Activated CD8-positive, alpha-beta T cell treated with anti-CD3 and anti-CD28 coated beads for 36 hours (primary cell): ENCODE results near the gene CYTH4. TPM values are rescaled to one million over a fixed set of nuclear protein-coding genes. Genes with fewer than 3 reads are reported as not detected.

ENCODE experiments used
- ATAC-seq: fragments of 200-7000 bp; cut with Tn5 transposase; one replicate; pipeline ENCODE4 v1.10.0; 2021; ENCODE audit warnings: mild to moderate bottlenecking, moderate library complexity
- CTCF ChIA-PET: fragments of 350-600 bp; sonication (Branson Sonifier 250); formaldehyde crosslinking; loops from one replicate; lab custom pipeline; 2021; ENCODE audit warnings: antibody characterized with exemption; lab: Charles Lee
- POLR2A ChIA-PET: fragments of 350-600 bp; sonication (Branson Sonifier 250); formaldehyde crosslinking; loops from one replicate; lab custom pipeline; 2021; ENCODE audit warnings: antibody characterized with exemption; lab: Charles Lee
- DNase-seq: peaks from one replicate; pipeline ENCODE4 v3.0.0-alpha.2; 2020
- H3K27ac Mint-ChIP-seq: one replicate; pipeline ENCODE4 v1.8.0; 2021; ENCODE audit warnings: mild to moderate bottlenecking, mixed read lengths
- H3K27me3 Mint-ChIP-seq: one replicate; pipeline ENCODE4 v1.8.0; 2021; ENCODE audit warnings: mixed read lengths
- H3K36me3 Mint-ChIP-seq: one replicate; pipeline ENCODE4 v1.8.0; 2021; ENCODE audit warnings: low read depth, mixed read lengths
- H3K4me1 Mint-ChIP-seq: one replicate; pipeline ENCODE4 v1.8.0; 2021; ENCODE audit warnings: low read depth, mixed read lengths
- H3K4me3 Mint-ChIP-seq: one replicate; pipeline ENCODE4 v1.8.0; 2021; ENCODE audit warnings: mild to moderate bottlenecking, moderate library complexity, mixed read lengths
- H3K9me3 Mint-ChIP-seq: one replicate; pipeline ENCODE4 v1.8.0; 2021; ENCODE audit warnings: mixed read lengths
- intact Hi-C: fragments of 100-400 bp; cut with micrococcal nuclease; formaldehyde crosslinking; loops from one replicate; pipeline ENCODE4 v1.10.0; 2022
- total RNA-seq, 2 experiments: library from RNA; stranded (reverse); gene quantifications; one replicate each; pipeline ENCODE4 v1.2.3, GENCODE V29; 2021
- TF ChIP-seq, protein P1 (sequence below): fragments of 200-600 bp; IDR thresholded peaks from one replicate; pipeline ENCODE4 v1.8.0; 2022; ENCODE audit warnings: antibody characterized with exemption, mild to moderate bottlenecking

CYTH4 gene
- total RNA-seq, 2 experiments from 2014 or later = 33.2 to 33.4 TPM

DNA sequence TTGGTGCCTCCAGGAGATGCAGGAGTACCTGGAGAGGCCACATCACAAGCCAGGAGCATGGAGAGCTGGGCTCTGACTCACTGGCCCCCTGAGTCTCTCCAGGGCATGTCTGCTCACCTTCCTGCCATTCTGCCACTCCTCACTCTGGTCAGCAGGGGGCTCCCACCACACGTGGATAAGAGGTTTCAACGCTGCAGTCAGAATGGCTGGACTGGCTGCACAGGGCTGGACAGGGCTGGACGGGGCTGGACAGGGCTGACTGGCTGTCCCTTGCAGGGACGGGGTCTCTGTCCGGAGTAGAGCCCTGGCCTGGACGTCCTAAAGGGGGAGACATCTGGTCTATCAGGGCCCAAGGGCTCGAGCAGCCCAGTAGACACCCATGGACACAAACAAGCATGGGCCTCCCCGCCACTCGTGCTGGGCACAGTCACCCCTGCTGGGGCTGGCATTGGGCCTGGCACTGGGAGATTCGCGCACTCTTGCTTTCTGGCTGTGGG lies 34.6 kb downstream of the CYTH4 start:
- DNase-seq (peak; percentile 82), ATAC-seq (peak; percentile 82)
- POLR2A ChIA-PET = interaction anchor here (0.7 to 1.6 kb wide), 8 partner anchors 11 to 276 kb away, joined by 3 to 5 read pairs (median 3); partner anchors contain the start of gene MFNG
- intact Hi-C loops = loop anchor here (2.0 to 10.0 kb wide), 2 partner anchors 140 to 248 kb away; partner anchors contain the start of gene CDC42EP1
- TF ChIP-seq, protein P1, sequence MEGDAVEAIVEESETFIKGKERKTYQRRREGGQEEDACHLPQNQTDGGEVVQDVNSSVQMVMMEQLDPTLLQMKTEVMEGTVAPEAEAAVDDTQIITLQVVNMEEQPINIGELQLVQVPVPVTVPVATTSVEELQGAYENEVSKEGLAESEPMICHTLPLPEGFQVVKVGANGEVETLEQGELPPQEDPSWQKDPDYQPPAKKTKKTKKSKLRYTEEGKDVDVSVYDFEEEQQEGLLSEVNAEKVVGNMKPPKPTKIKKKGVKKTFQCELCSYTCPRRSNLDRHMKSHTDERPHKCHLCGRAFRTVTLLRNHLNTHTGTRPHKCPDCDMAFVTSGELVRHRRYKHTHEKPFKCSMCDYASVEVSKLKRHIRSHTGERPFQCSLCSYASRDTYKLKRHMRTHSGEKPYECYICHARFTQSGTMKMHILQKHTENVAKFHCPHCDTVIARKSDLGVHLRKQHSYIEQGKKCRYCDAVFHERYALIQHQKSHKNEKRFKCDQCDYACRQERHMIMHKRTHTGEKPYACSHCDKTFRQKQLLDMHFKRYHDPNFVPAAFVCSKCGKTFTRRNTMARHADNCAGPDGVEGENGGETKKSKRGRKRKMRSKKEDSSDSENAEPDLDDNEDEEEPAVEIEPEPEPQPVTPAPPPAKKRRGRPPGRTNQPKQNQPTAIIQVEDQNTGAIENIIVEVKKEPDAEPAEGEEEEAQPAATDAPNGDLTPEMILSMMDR = peak; percentile 95
- CTCF ChIA-PET = interaction anchor here (0.6 to 5.6 kb wide), 44 partner anchors 8 to 275 kb away, joined by 3 to 98 read pairs (median 4); partner anchors contain the start of gene CYTH4
- H3K9me3 Mint-ChIP-seq = no peaks in the 10 kb centered on the region
- H3K4me1 Mint-ChIP-seq = peaks cover 42% of the 10 kb centered on the region
- H3K4me3 Mint-ChIP-seq = no peak overlapping the region
- peaks cover 5% of the 10 kb centered on the region for H3K36me3 Mint-ChIP-seq
- H3K27me3 Mint-ChIP-seq = no peaks in the 10 kb centered on the region
- no peak overlapping the region for H3K27ac Mint-ChIP-seq

- ATAC-seq = no peak
- H3K4me3 Mint-ChIP-seq = no peak overlapping the region
- no peak for DNase-seq
- intact Hi-C loops = loop anchor here (2.0 to 10.0 kb wide), 2 partner anchors 139 to 247 kb away; partner anchors contain the start of gene CDC42EP1
- POLR2A ChIA-PET = interaction anchor here (1.2 to 1.6 kb wide), 2 partner anchors 56 to 169 kb away, joined by 3 to 4 read pairs; partner anchors contain the start of gene MFNG
- CTCF ChIA-PET = interaction anchor here (0.8 to 5.6 kb wide), 18 partner anchors 12 to 250 kb away, joined by 3 to 98 read pairs (median 4); partner anchors contain the start of gene CYTH4
- peaks cover 2% of the 10 kb centered on the region for H3K36me3 Mint-ChIP-seq
- H3K9me3 Mint-ChIP-seq = no peaks in the 10 kb centered on the region
- TF ChIP-seq, protein P1 = no peak
- H3K4me1 Mint-ChIP-seq = peaks cover 35% of the 10 kb centered on the region
- H3K27ac Mint-ChIP-seq = no peak overlapping the region
- H3K27me3 Mint-ChIP-seq = peaks cover under 1% of the 10 kb centered on the region
These were observed 35.4 kb downstream of the CYTH4 start for GRCh38 chr22:37317698-37318210.

DNA sequence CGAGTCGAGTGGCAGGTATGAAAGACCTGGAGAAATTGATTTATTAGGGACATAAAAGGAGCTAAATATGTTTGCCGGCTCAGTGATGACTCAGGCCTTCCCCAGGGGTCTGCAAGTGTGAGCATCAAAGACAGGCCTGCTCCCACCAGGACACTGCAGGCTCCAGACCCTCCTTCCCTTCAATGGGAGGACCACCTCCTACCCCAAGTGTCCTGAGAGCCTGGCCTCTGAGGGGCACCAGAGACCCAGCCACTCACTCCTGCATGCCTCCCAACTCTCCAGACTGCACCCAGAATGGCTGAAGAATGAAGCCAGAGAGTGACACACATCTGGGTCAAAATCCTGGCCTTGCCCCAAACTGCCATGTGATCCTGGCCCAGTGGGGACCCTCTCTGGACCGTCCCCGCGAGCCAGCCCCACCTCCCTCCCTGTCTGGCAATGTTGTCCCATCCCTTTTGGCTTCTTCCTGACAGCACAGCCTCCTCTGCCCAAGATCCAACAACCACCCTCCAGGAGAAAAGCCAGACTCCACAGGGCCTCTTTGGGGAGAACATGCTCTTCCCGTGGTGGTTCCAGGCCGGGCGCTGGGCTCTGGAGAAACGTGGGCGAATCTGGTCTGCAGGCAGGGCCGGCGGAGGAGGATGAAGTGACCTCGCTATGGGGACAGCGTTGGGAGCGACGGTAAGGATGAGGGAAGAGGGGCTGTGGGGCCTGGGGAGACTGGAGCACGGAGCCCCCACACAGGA lies 36.2 kb downstream of the CYTH4 start:
- Mint-ChIP-seq H3K27me3 (peaks cover 2% of the 10 kb centered on the region), H3K9me3 (no peaks in the 10 kb centered on the region), H3K4me3 (no peak overlapping the region), H3K27ac (no peak overlapping the region), H3K36me3 (no peaks in the 10 kb centered on the region), H3K4me1 (peaks cover 28% of the 10 kb centered on the region)
- no peak for ATAC-seq
- CTCF ChIA-PET = interaction anchor here (1.0 to 5.6 kb wide), 11 partner anchors 15 to 178 kb away, joined by 3 to 98 read pairs (median 5); partner anchors contain the start of gene CYTH4
- TF ChIP-seq, protein P1 = no peak
- no peak for DNase-seq
- intact Hi-C loops = loop anchor here (10.0 kb wide), 1 partner anchor 246 kb away; the partner anchor contains the start of gene CDC42EP1
- POLR2A ChIA-PET = no interaction called here

DNA sequence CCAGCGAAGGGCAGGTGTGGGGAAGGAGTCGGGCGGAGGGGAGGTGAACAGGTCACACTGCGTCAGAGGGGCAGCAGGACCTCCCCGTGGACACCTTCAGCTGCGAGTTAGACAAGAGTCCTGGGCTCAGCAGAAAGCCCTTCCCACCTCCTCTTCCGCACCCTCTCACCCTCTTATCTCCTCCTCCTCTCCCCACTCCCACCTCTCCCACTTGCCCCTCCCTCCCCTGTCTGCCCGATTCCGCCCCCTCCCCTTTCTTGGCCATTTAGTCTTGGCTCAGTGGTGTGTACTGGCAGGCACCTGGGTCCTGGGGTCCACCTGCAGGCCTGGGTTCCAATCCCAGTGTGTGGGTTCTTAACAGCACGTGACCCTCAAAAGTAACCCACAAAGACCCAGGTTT lies 37.2 kb downstream of the CYTH4 start:
- DNase-seq (no peak), ATAC-seq (no peak)
- POLR2A ChIA-PET = interaction anchor here (1.5 kb wide), 1 partner anchor 109 kb away, joined by 4 read pairs; no protein-coding TSS in a partner anchor
- H3K27me3 Mint-ChIP-seq = peaks cover 11% of the 10 kb centered on the region
- TF ChIP-seq, protein P1 = no peak
- H3K36me3 Mint-ChIP-seq = no peaks in the 10 kb centered on the region
- H3K9me3 Mint-ChIP-seq = no peaks in the 10 kb centered on the region
- CTCF ChIA-PET = interaction anchor here (5.6 kb wide), 1 partner anchor 111 kb away, joined by 71 read pairs; no protein-coding TSS in a partner anchor
- intact Hi-C loops = loop anchor here (10.0 kb wide), 1 partner anchor 245 kb away; the partner anchor contains the start of gene CDC42EP1
- no peak overlapping the region for H3K27ac Mint-ChIP-seq
- no peak overlapping the region for H3K4me3 Mint-ChIP-seq
- H3K4me1 Mint-ChIP-seq = peaks cover 19% of the 10 kb centered on the region
